Erythroblast (primary cell): ENCODE measurements around the gene AKAP1.

Source experiments
- GATA1 ChIP-seq: IDR thresholded peaks from 2 replicates; pipeline ENCODE4 v1.6.1; 2011; ENCODE audit warnings: low read depth, mild to moderate bottlenecking, control low read depth, low read length, moderate library complexity
- POLR2A ChIP-seq: IDR thresholded peaks from 2 replicates; pipeline ENCODE4 v1.6.1; 2011; ENCODE audit warnings: mild to moderate bottlenecking, low read length

- TF ChIP-seq POLR2A (no peak), GATA1 (no peak)
Observed at GRCh38 chr17:57158795-57159194, 73.7 kb downstream of the AKAP1 start.
